PC-3 (cell line): ENCODE results near the gene DRC1. TPM values are rescaled to one million over a fixed set of nuclear protein-coding genes. Genes with fewer than 3 reads are reported as not detected.

Source experiments
- ATAC-seq: fragments of 200-7000 bp; cut with Tn5 transposase; 2 replicates; pipeline ENCODE4 v1.9.1; 2020; ENCODE audit warnings: mild to moderate bottlenecking, moderate library complexity
- BruUV-seq: library from RNA; stranded (reverse); fragments of 400-500 nt; replicated peaks from 2 replicates; lab custom pipeline; 2021; lab: Mats Ljungman, UMichigan
- CTCF ChIA-PET: fragments of 300-600 bp; sonication (Branson Sonifier 250); formaldehyde crosslinking; loops from one replicate; lab custom pipeline; 2022; ENCODE audit warnings: antibody characterized with exemption; lab: Charles Lee
- POLR2A ChIA-PET: fragments of 300-600 bp; sonication (Branson Sonifier 250); formaldehyde crosslinking; loops from one replicate; lab custom pipeline; 2022; ENCODE audit warnings: antibody characterized with exemption; ENCODE audit not compliant: unreplicated experiment; lab: Charles Lee
- DNase-seq: peaks from one replicate; pipeline ENCODE4 v3.0.0-alpha.2; 2015
- H2AFZ ChIP-seq: fragments of 300-600 bp; sonication (generic); 2 replicates; pipeline ENCODE4 v1.6.0; 2016; ENCODE audit warnings: antibody characterized with exemption, low read length
- H3F3A ChIP-seq: fragments of 300-600 bp; sonication (generic); one replicate; pipeline ENCODE4 v1.6.0; 2017; ENCODE audit warnings: antibody characterized with exemption, low read length, control low read depth, mild to moderate bottlenecking; ENCODE audit not compliant: unreplicated experiment
- H3K27ac ChIP-seq: fragments of 300-600 bp; sonication (generic); 2 replicates; pipeline ENCODE4 v1.5.1; 2016; ENCODE audit warnings: mild to moderate bottlenecking, low read length
- H3K27me3 ChIP-seq: fragments of 300-600 bp; sonication (generic); 2 replicates; pipeline ENCODE4 v1.6.1; 2016; ENCODE audit warnings: low read length, mixed read lengths
- H3K36me3 ChIP-seq: fragments of 300-600 bp; sonication (generic); 2 replicates; pipeline ENCODE4 v1.6.1; 2016; ENCODE audit warnings: low read depth, mixed run types, low read length, mixed read lengths
- H3K4me1 ChIP-seq: fragments of 300-600 bp; sonication (generic); 2 replicates; pipeline ENCODE4 v1.5.1; 2016; ENCODE audit warnings: low read length; ENCODE audit not compliant: insufficient read depth
- H3K4me2 ChIP-seq: fragments of 300-600 bp; sonication (generic); 2 replicates; pipeline ENCODE4 v1.6.0; 2016; ENCODE audit warnings: low read length
- H3K4me3 ChIP-seq: fragments of 300-600 bp; sonication (generic); 2 replicates; pipeline ENCODE4 v1.5.1; 2016; ENCODE audit warnings: mild to moderate bottlenecking, low read length, mixed read lengths
- H3K79me2 ChIP-seq: fragments of 300-600 bp; sonication (generic); 2 replicates; pipeline ENCODE4 v1.6.1; 2017; ENCODE audit warnings: low read length, mixed read lengths
- H3K9ac ChIP-seq: fragments of 300-600 bp; sonication (generic); 2 replicates; pipeline ENCODE4 v1.6.0; 2016; ENCODE audit warnings: mild to moderate bottlenecking, low read length
- H3K9me2 ChIP-seq: fragments of 300-600 bp; sonication (generic); replicated peaks from 2 replicates; pipeline ENCODE4 v1.6.1; 2016; ENCODE audit warnings: mixed run types, low read length, mixed read lengths
- H3K9me3 ChIP-seq: fragments of 300-600 bp; sonication (generic); 2 replicates; pipeline ENCODE4 v1.6.1; 2016; ENCODE audit warnings: low read length, mixed read lengths
- H4K20me1 ChIP-seq: fragments of 300-600 bp; sonication (generic); 2 replicates; pipeline ENCODE4 v1.6.1; 2016; ENCODE audit warnings: low read length, mixed read lengths
- CTCF ChIP-seq: fragments of 300-600 bp; sonication (generic); conservative IDR thresholded peaks from 2 replicates; pipeline ENCODE4 v1.5.1; 2017; ENCODE audit warnings: antibody characterized with exemption, low read depth, mild to moderate bottlenecking, low read length
- EZH2 ChIP-seq: fragments of 300-600 bp; sonication (generic); IDR thresholded peaks from one replicate; pipeline ENCODE4 v1.6.1; 2017; ENCODE audit warnings: antibody characterized with exemption, mild to moderate bottlenecking, low read length; ENCODE audit not compliant: unreplicated experiment
- EZH2phosphoT487 ChIP-seq: fragments of 300-600 bp; sonication (generic); IDR thresholded peaks from 2 replicates; pipeline ENCODE4 v1.6.1; 2018; ENCODE audit warnings: mild to moderate bottlenecking, antibody characterized with exemption, low read length, borderline replicate concordance
- intact Hi-C: fragments of 100-400 bp; cut with micrococcal nuclease; formaldehyde crosslinking; loops from 2 replicates; pipeline ENCODE4 v1.9.0; 2023
- total RNA-seq: library from RNA; depleted of rRNA; stranded (reverse); fragments of >200 nt; gene quantifications from 2 replicates; pipeline ENCODE4 v1.2.3, GENCODE V29; 2014

Gene DRC1
- total RNA-seq, 1 experiment from 2014 or later, result not detected

- Histone ChIP-seq H3K79me2 (no peaks in the 10 kb centered on the region), H4K20me1 (no peaks in the 10 kb centered on the region), H3K4me2 (no peak overlapping the region), H3K27me3 (no peaks in the 10 kb centered on the region; the same call in 1 of the 2 replicates), H3F3A (no peaks in the 10 kb centered on the region), H3K4me1 (no peaks in the 10 kb centered on the region), H3K27ac (no peak overlapping the region), H3K9ac (no peak overlapping the region), H3K9me2 (no peaks in the 10 kb centered on the region), H3K36me3 (no peaks in the 10 kb centered on the region), H2AFZ (no peak overlapping the region), H3K4me3 (no peak overlapping the region), H3K9me3 (no peaks in the 10 kb centered on the region)
- CTCF ChIA-PET, result no interaction called here
- TF ChIP-seq CTCF (no peak), EZH2phosphoT487 (no peak), EZH2 (no peak)
- intact Hi-C loops, result no loop called here
- ATAC-seq, result no peak
- BruUV-seq, result no TSS peak
- no peak for DNase-seq
- POLR2A ChIA-PET, result no interaction called here
Measured at GRCh38 chr2:26407526-26407925, 5.8 kb downstream of the DRC1 start.

- no TSS peak for BruUV-seq
- no peak overlapping the region for H3K9ac ChIP-seq
- H3K79me2 ChIP-seq, result no peaks in the 10 kb centered on the region
- DNase-seq, result no peak
- no peak overlapping the region for H3K4me2 ChIP-seq
- H2AFZ ChIP-seq, result no peak overlapping the region
- H3K9me3 ChIP-seq, result no peaks in the 10 kb centered on the region
- H3K4me3 ChIP-seq, result no peak overlapping the region
- no peaks in the 10 kb centered on the region for H4K20me1 ChIP-seq
- H3K27ac ChIP-seq, result no peak overlapping the region
- TF ChIP-seq CTCF, result no peak
- TF ChIP-seq EZH2phosphoT487, result no peak
- TF ChIP-seq EZH2, result no peak
- no peaks in the 10 kb centered on the region; the same call in 1 of the 2 replicates for H3K27me3 ChIP-seq
- CTCF ChIA-PET, result no interaction called here
- ATAC-seq, result no peak
- no peaks in the 10 kb centered on the region for H3K36me3 ChIP-seq
- intact Hi-C loops, result no loop called here
- POLR2A ChIA-PET, result no interaction called here
- no peaks in the 10 kb centered on the region for H3K4me1 ChIP-seq
- no peaks in the 10 kb centered on the region for H3K9me2 ChIP-seq
- H3F3A ChIP-seq, result no peaks in the 10 kb centered on the region
Measured at GRCh38 chr2:26409785-26410184, 8.1 kb downstream of the DRC1 start.

GRCh38 chr2:26410764-26411243 is 9.1 kb downstream of the DRC1 start:
- H3K4me3 ChIP-seq, result no peak overlapping the region
- H3F3A ChIP-seq, result no peaks in the 10 kb centered on the region
- no peak overlapping the region for H3K4me2 ChIP-seq
- intact Hi-C loops, result no loop called here
- no peaks in the 10 kb centered on the region; the same call in 1 of the 2 replicates for H3K27me3 ChIP-seq
- no peak overlapping the region for H3K9ac ChIP-seq
- BruUV-seq, result no TSS peak
- DNase-seq (no peak), ATAC-seq (no peak)
- H2AFZ ChIP-seq, result no peak overlapping the region
- TF ChIP-seq EZH2phosphoT487 (no peak), EZH2 (no peak), CTCF (no peak)
- no peak overlapping the region for H3K27ac ChIP-seq
- H3K79me2 ChIP-seq, result no peaks in the 10 kb centered on the region
- H3K9me2 ChIP-seq, result no peaks in the 10 kb centered on the region
- H4K20me1 ChIP-seq, result no peaks in the 10 kb centered on the region
- no peaks in the 10 kb centered on the region for H3K36me3 ChIP-seq
- H3K9me3 ChIP-seq, result no peaks in the 10 kb centered on the region
- no peaks in the 10 kb centered on the region for H3K4me1 ChIP-seq
- POLR2A ChIA-PET, result interaction anchor here (0.6 kb wide), 2 partner anchors 48 to 108 kb away, joined by 3 read pairs; no protein-coding TSS in a partner anchor
- CTCF ChIA-PET, result no interaction called here
